Muscle layer of colon (tissue), 2 donors: ENCODE measurements around the gene DNAAF5.

Source experiments
- H3K27ac ChIP-seq: one replicate; pipeline ENCODE4 v1.7.0; 2013; ENCODE audit warnings: low read depth, mild to moderate bottlenecking, low read length, moderate library complexity
- H3K27me3 ChIP-seq, 2 donors: one replicate each; pipeline ENCODE4 v1.7.0; 2013; ENCODE audit warnings: low read length in 2 of 2, mild to moderate bottlenecking in 2 of 2; ENCODE audit not compliant: insufficient read depth in 2 of 2, control insufficient read depth in 1 of 2
- H3K36me3 ChIP-seq: one replicate; pipeline ENCODE4 v1.7.0; 2013; ENCODE audit warnings: mild to moderate bottlenecking, low read length; ENCODE audit not compliant: insufficient read depth
- H3K4me1 ChIP-seq: one replicate; pipeline ENCODE4 v1.7.0; 2013; ENCODE audit warnings: mild to moderate bottlenecking, low read length; ENCODE audit not compliant: insufficient read depth
- H3K4me3 ChIP-seq, 2 donors: one replicate each; pipeline ENCODE4 v1.7.0; 2013; ENCODE audit warnings: low read length in 2 of 2, low read depth in 1 of 2, mild to moderate bottlenecking in 1 of 2, moderate library complexity in 1 of 2
- H3K9ac ChIP-seq: one replicate; pipeline ENCODE4 v1.7.0; 2013; ENCODE audit warnings: low read length
- H3K9me3 ChIP-seq: one replicate; pipeline ENCODE4 v1.7.0; 2013; ENCODE audit warnings: mild to moderate bottlenecking, low read length
- donor health status: abdominal sarcoma.
- donor health status: Adenocarcinoma of cecum.

The DNAAF5 gene

GRCh38 chr7:816751-817671 lies 90.5 kb downstream of the DNAAF5 start:
- Histone ChIP-seq H3K9me3 (no peaks in the 10 kb centered on the region), H3K36me3 (no peaks in the 10 kb centered on the region), H3K27me3 (no peaks in the 10 kb centered on the region), H3K9ac (peak overlapping the region; percentile 82), H3K4me1 (peaks cover 56% of the 10 kb centered on the region), H3K27ac (peak overlapping the region; percentile 80), H3K4me3 (peak overlapping the region; percentile 76 to 90)

GRCh38 chr7:818031-818699 lies 91.7 kb downstream of the DNAAF5 start:
- Histone ChIP-seq H3K4me1 (peaks cover 58% of the 10 kb centered on the region), H3K9me3 (no peaks in the 10 kb centered on the region), H3K36me3 (no peaks in the 10 kb centered on the region), H3K9ac (no peak overlapping the region), H3K27ac (no peak overlapping the region), H3K27me3 (no peaks in the 10 kb centered on the region), H3K4me3 (peak overlapping the region in 1 of 2 donors; percentile 90)

GRCh38 chr7:820341-820740 lies 93.8 kb downstream of the DNAAF5 start:
- Histone ChIP-seq H3K4me3 (no peak overlapping the region), H3K27me3 (no peaks in the 10 kb centered on the region), H3K9ac (no peak overlapping the region), H3K4me1 (peaks cover 65% of the 10 kb centered on the region), H3K27ac (peak overlapping the region; percentile 10), H3K36me3 (no peaks in the 10 kb centered on the region), H3K9me3 (no peaks in the 10 kb centered on the region)

- Histone ChIP-seq H3K4me3 (no peak overlapping the region), H3K9me3 (no peaks in the 10 kb centered on the region), H3K9ac (peak overlapping the region; percentile 61), H3K4me1 (peaks cover 74% of the 10 kb centered on the region), H3K36me3 (no peaks in the 10 kb centered on the region), H3K27ac (peak overlapping the region; percentile 6), H3K27me3 (no peaks in the 10 kb centered on the region)
Observed at GRCh38 chr7:821688-822087, 95.2 kb downstream of the DNAAF5 start.

- Histone ChIP-seq H3K4me1 (peaks cover 69% of the 10 kb centered on the region), H3K36me3 (no peaks in the 10 kb centered on the region), H3K9me3 (no peaks in the 10 kb centered on the region), H3K27ac (peak overlapping the region; percentile 28), H3K4me3 (no peak overlapping the region), H3K27me3 (no peaks in the 10 kb centered on the region), H3K9ac (no peak overlapping the region)
Observed at GRCh38 chr7:822692-823276, 96.3 kb downstream of the DNAAF5 start.

- Histone ChIP-seq H3K9me3 (no peaks in the 10 kb centered on the region), H3K27me3 (no peaks in the 10 kb centered on the region), H3K4me1 (peaks cover 62% of the 10 kb centered on the region), H3K36me3 (no peaks in the 10 kb centered on the region), H3K9ac (no peak overlapping the region), H3K27ac (peak overlapping the region; percentile 28), H3K4me3 (no peak overlapping the region)
Observed at GRCh38 chr7:823649-824048, 97.2 kb downstream of the DNAAF5 start.

GRCh38 chr7:824081-824480 lies 97.6 kb downstream of the DNAAF5 start:
- no peaks in the 10 kb centered on the region for H3K36me3 ChIP-seq
- peak overlapping the region; percentile 28 for H3K27ac ChIP-seq
- H3K9ac ChIP-seq = no peak overlapping the region
- H3K9me3 ChIP-seq = no peaks in the 10 kb centered on the region
- peaks cover 65% of the 10 kb centered on the region for H3K4me1 ChIP-seq
- no peak overlapping the region for H3K4me3 ChIP-seq
- H3K27me3 ChIP-seq = no peaks in the 10 kb centered on the region

- no peaks in the 10 kb centered on the region for H3K36me3 ChIP-seq
- no peak overlapping the region for H3K9ac ChIP-seq
- no peaks in the 10 kb centered on the region for H3K27me3 ChIP-seq
- no peaks in the 10 kb centered on the region for H3K9me3 ChIP-seq
- peak overlapping the region in 1 of 2 donors; percentile 4 for H3K4me3 ChIP-seq
- peak overlapping the region; percentile 41 for H3K27ac ChIP-seq
- H3K4me1 ChIP-seq = peaks cover 67% of the 10 kb centered on the region
Observed at GRCh38 chr7:824664-825063, 98.2 kb downstream of the DNAAF5 start.

- no peaks in the 10 kb centered on the region for H3K9me3 ChIP-seq
- H3K4me1 ChIP-seq = peaks cover 68% of the 10 kb centered on the region
- H3K27me3 ChIP-seq = no peaks in the 10 kb centered on the region
- H3K4me3 ChIP-seq = no peak overlapping the region
- H3K36me3 ChIP-seq = no peaks in the 10 kb centered on the region
- no peak overlapping the region for H3K9ac ChIP-seq
- H3K27ac ChIP-seq = no peak overlapping the region
Observed at GRCh38 chr7:825386-825785, 98.9 kb downstream of the DNAAF5 start.

GRCh38 chr7:826230-826917 lies 99.9 kb downstream of the DNAAF5 start:
- peaks cover 68% of the 10 kb centered on the region for H3K4me1 ChIP-seq
- H3K9ac ChIP-seq = no peak overlapping the region

More at GRCh38 chr7:826230-826917, 99.9 kb downstream of the DNAAF5 start:
- Histone ChIP-seq H3K27me3 (no peaks in the 10 kb centered on the region), H3K36me3 (no peaks in the 10 kb centered on the region), H3K4me3 (no peak overlapping the region), H3K27ac (no peak overlapping the region), H3K9me3 (no peaks in the 10 kb centered on the region)
